ENCODE measurements around the gene TOR1AIP1.

The TOR1AIP1 gene

GRCh38 chr1:179921981-179922872 is 40.1 kb downstream of the TOR1AIP1 start:
- Mint-ChIP-seq H3K36me3 (peaks cover 13% of the 10 kb centered on the region), H3K4me3 (no peak overlapping the region), H3K4me1 (peaks cover 9% of the 10 kb centered on the region), H3K27ac (no peak overlapping the region), H3K9me3 (no peaks in the 10 kb centered on the region), H3K27me3 (no peaks in the 10 kb centered on the region)

- Mint-ChIP-seq H3K27ac (no peak overlapping the region), H3K27me3 (no peaks in the 10 kb centered on the region), H3K4me3 (no peak overlapping the region), H3K4me1 (peaks cover 6% of the 10 kb centered on the region), H3K9me3 (no peaks in the 10 kb centered on the region), H3K36me3 (peaks cover 10% of the 10 kb centered on the region)
Measured at GRCh38 chr1:179923029-179923428, 40.9 kb downstream of the TOR1AIP1 start.

- Mint-ChIP-seq H3K27ac (no peak overlapping the region), H3K9me3 (no peaks in the 10 kb centered on the region), H3K4me1 (no peaks in the 10 kb centered on the region), H3K36me3 (peaks cover 4% of the 10 kb centered on the region), H3K27me3 (no peaks in the 10 kb centered on the region), H3K4me3 (no peak overlapping the region)
Measured at GRCh38 chr1:179924268-179924667, 42.2 kb downstream of the TOR1AIP1 start.

GRCh38 chr1:179925302-179925701 is 43.2 kb downstream of the TOR1AIP1 start:
- no peaks in the 10 kb centered on the region for H3K27me3 Mint-ChIP-seq

GRCh38 chr1:179925922-179926849 is 44.1 kb downstream of the TOR1AIP1 start:
- H3K27ac Mint-ChIP-seq, result no peak overlapping the region
- no peaks in the 10 kb centered on the region for H3K27me3 Mint-ChIP-seq
- H3K4me3 Mint-ChIP-seq, result no peak overlapping the region
- H3K9me3 Mint-ChIP-seq, result no peaks in the 10 kb centered on the region
- H3K36me3 Mint-ChIP-seq, result no peaks in the 10 kb centered on the region
- H3K4me1 Mint-ChIP-seq, result no peaks in the 10 kb centered on the region

More at GRCh38 chr1:179925302-179925701, 43.2 kb downstream of the TOR1AIP1 start:
- Mint-ChIP-seq H3K27ac (no peak overlapping the region), H3K9me3 (no peaks in the 10 kb centered on the region), H3K36me3 (peaks cover 2% of the 10 kb centered on the region), H3K4me1 (no peaks in the 10 kb centered on the region), H3K4me3 (no peak overlapping the region)

GRCh38 chr1:179926850-179927205 is 44.7 kb downstream of the TOR1AIP1 start:
- no peaks in the 10 kb centered on the region for H3K9me3 Mint-ChIP-seq
- H3K27ac Mint-ChIP-seq, result no peak overlapping the region
- no peaks in the 10 kb centered on the region for H3K36me3 Mint-ChIP-seq
- no peak overlapping the region for H3K4me3 Mint-ChIP-seq
- no peaks in the 10 kb centered on the region for H3K4me1 Mint-ChIP-seq
- no peaks in the 10 kb centered on the region for H3K27me3 Mint-ChIP-seq

GRCh38 chr1:179929955-179930798 is 48.1 kb downstream of the TOR1AIP1 start:
- no peaks in the 10 kb centered on the region for H3K9me3 Mint-ChIP-seq
- no peaks in the 10 kb centered on the region for H3K27me3 Mint-ChIP-seq
- H3K4me3 Mint-ChIP-seq, result no peak overlapping the region
- no peak overlapping the region for H3K27ac Mint-ChIP-seq
- H3K36me3 Mint-ChIP-seq, result no peaks in the 10 kb centered on the region
- H3K4me1 Mint-ChIP-seq, result no peaks in the 10 kb centered on the region

- H3K4me1 Mint-ChIP-seq, result no peaks in the 10 kb centered on the region
- H3K27me3 Mint-ChIP-seq, result no peaks in the 10 kb centered on the region
- H3K9me3 Mint-ChIP-seq, result no peaks in the 10 kb centered on the region
- no peaks in the 10 kb centered on the region for H3K36me3 Mint-ChIP-seq
- no peak overlapping the region for H3K27ac Mint-ChIP-seq
- no peak overlapping the region for H3K4me3 Mint-ChIP-seq
Measured at GRCh38 chr1:179930867-179931266, 48.8 kb downstream of the TOR1AIP1 start.

- Mint-ChIP-seq H3K36me3 (no peaks in the 10 kb centered on the region), H3K27ac (no peak overlapping the region), H3K4me1 (no peaks in the 10 kb centered on the region), H3K27me3 (no peaks in the 10 kb centered on the region), H3K9me3 (no peaks in the 10 kb centered on the region), H3K4me3 (no peak overlapping the region)
Measured at GRCh38 chr1:179933219-179933618, 51.1 kb downstream of the TOR1AIP1 start.

GRCh38 chr1:179935909-179936496 is 53.9 kb downstream of the TOR1AIP1 start:
- H3K4me1 Mint-ChIP-seq, result no peaks in the 10 kb centered on the region
- no peak overlapping the region for H3K4me3 Mint-ChIP-seq
- H3K27ac Mint-ChIP-seq, result no peak overlapping the region
- no peaks in the 10 kb centered on the region for H3K36me3 Mint-ChIP-seq
- no peaks in the 10 kb centered on the region for H3K27me3 Mint-ChIP-seq
- no peaks in the 10 kb centered on the region for H3K9me3 Mint-ChIP-seq

GRCh38 chr1:179937668-179938254 is 55.7 kb downstream of the TOR1AIP1 start:
- Mint-ChIP-seq H3K36me3 (no peaks in the 10 kb centered on the region), H3K4me3 (no peak overlapping the region), H3K27me3 (no peaks in the 10 kb centered on the region), H3K4me1 (no peaks in the 10 kb centered on the region), H3K27ac (no peak overlapping the region), H3K9me3 (no peaks in the 10 kb centered on the region)

GRCh38 chr1:179938752-179939151 is 56.7 kb downstream of the TOR1AIP1 start:
- H3K27ac Mint-ChIP-seq, result no peak overlapping the region
- no peaks in the 10 kb centered on the region for H3K27me3 Mint-ChIP-seq
- no peaks in the 10 kb centered on the region for H3K4me1 Mint-ChIP-seq
- no peak overlapping the region for H3K4me3 Mint-ChIP-seq
- H3K9me3 Mint-ChIP-seq, result no peaks in the 10 kb centered on the region
- no peaks in the 10 kb centered on the region for H3K36me3 Mint-ChIP-seq

GRCh38 chr1:179939941-179940340 is 57.9 kb downstream of the TOR1AIP1 start:
- H3K4me3 Mint-ChIP-seq, result no peak overlapping the region
- H3K36me3 Mint-ChIP-seq, result no peaks in the 10 kb centered on the region
- H3K4me1 Mint-ChIP-seq, result no peaks in the 10 kb centered on the region
- no peaks in the 10 kb centered on the region for H3K27me3 Mint-ChIP-seq
- H3K27ac Mint-ChIP-seq, result no peak overlapping the region
- H3K9me3 Mint-ChIP-seq, result no peaks in the 10 kb centered on the region

- Mint-ChIP-seq H3K9me3 (no peaks in the 10 kb centered on the region), H3K4me3 (no peak overlapping the region), H3K27ac (no peak overlapping the region), H3K27me3 (no peaks in the 10 kb centered on the region), H3K4me1 (no peaks in the 10 kb centered on the region), H3K36me3 (no peaks in the 10 kb centered on the region)
Measured at GRCh38 chr1:179941454-179941853, 59.4 kb downstream of the TOR1AIP1 start.

- H3K27me3 Mint-ChIP-seq, result no peaks in the 10 kb centered on the region
- peaks cover 28% of the 10 kb centered on the region for H3K4me1 Mint-ChIP-seq
- no peaks in the 10 kb centered on the region for H3K36me3 Mint-ChIP-seq
- H3K27ac Mint-ChIP-seq, result no peak overlapping the region
- H3K4me3 Mint-ChIP-seq, result no peak overlapping the region
- no peaks in the 10 kb centered on the region for H3K9me3 Mint-ChIP-seq
Measured at GRCh38 chr1:179950651-179951050, 68.6 kb downstream of the TOR1AIP1 start.

Data from activated naive CD4-positive, alpha-beta T cell treated with anti-CD3 and anti-CD28 coated beads, Interleukin-2, amount 50 U/mL, for 24 hours (primary cell).